Panc1 (cell line): Measurements from ENCODE around the gene BCL2L1. TPM values are rescaled to one million over a fixed set of nuclear protein-coding genes. Genes with fewer than 3 reads are reported as not detected.

Experiments
- ATAC-seq: fragments of 200-7000 bp; cut with Tn5 transposase; 2 replicates; pipeline ENCODE4 v1.9.1; 2020; ENCODE audit warnings: mild to moderate bottlenecking, moderate library complexity
- BruUV-seq: library from RNA; stranded (reverse); fragments of 400-500 nt; replicated peaks from 2 replicates; lab custom pipeline; 2021; lab: Mats Ljungman, UMichigan
- CTCF ChIA-PET: fragments of 300-600 bp; sonication (Branson Sonifier 250); formaldehyde crosslinking; loops from one replicate; lab custom pipeline; 2022; ENCODE audit warnings: antibody characterized with exemption; lab: Charles Lee
- POLR2A ChIA-PET: fragments of 300-600 bp; sonication (Branson Sonifier 250); formaldehyde crosslinking; loops from one replicate; lab custom pipeline; 2022; ENCODE audit warnings: antibody characterized with exemption; lab: Charles Lee
- DNase-seq: peaks from one replicate; pipeline ENCODE4 v3.0.0-alpha.2; 2010; ENCODE audit warnings: low read depth, low spot score
- H3K27ac ChIP-seq: 2 replicates; pipeline ENCODE4 v1.5.1; 2011; ENCODE audit warnings: mild to moderate bottlenecking, low read length, inconsistent platforms
- H3K27me3 ChIP-seq: fragments of 200-500 bp; sonication (Bioruptor generic); 2 replicates; pipeline ENCODE4 v1.6.0; 2014; ENCODE audit warnings: low read length, inconsistent platforms; ENCODE audit not compliant: control insufficient read depth, insufficient read depth
- H3K36me3 ChIP-seq: fragments of 200-500 bp; sonication (Bioruptor generic); 2 replicates; pipeline ENCODE4 v1.5.1; 2014; ENCODE audit warnings: inconsistent platforms, mild to moderate bottlenecking, low read length, moderate library complexity; ENCODE audit not compliant: control insufficient read depth, insufficient read depth
- H3K4me1 ChIP-seq: 2 replicates; pipeline ENCODE4 v1.5.1; 2011; ENCODE audit warnings: inconsistent platforms, mild to moderate bottlenecking, low read length, moderate library complexity; ENCODE audit not compliant: control insufficient read depth, insufficient read depth
- H3K4me3 ChIP-seq, 2 experiments: 2 replicates each; pipeline ENCODE4 v1.5.1; 2011 to 2012; ENCODE audit warnings: low read depth in 2 of 2, low read length in 2 of 2, mild to moderate bottlenecking in 2 of 2, inconsistent platforms in 1 of 2, moderate library complexity in 1 of 2
- H3K9me3 ChIP-seq: fragments of 200-500 bp; sonication (Bioruptor generic); 2 replicates; pipeline ENCODE4 v1.5.1; 2014; ENCODE audit warnings: low read depth, mild to moderate bottlenecking, inconsistent platforms, low read length, moderate library complexity; ENCODE audit not compliant: control insufficient read depth, insufficient read depth
- POLR2AphosphoS5 ChIP-seq: IDR thresholded peaks from 2 replicates; pipeline ENCODE4 v1.6.1; 2012; ENCODE audit warnings: mild to moderate bottlenecking, low read depth, low read length, moderate library complexity
- REST ChIP-seq, 2 experiments: IDR thresholded peaks; 2 replicates each; pipeline ENCODE4 v1.6.1; 2011 to 2012; ENCODE audit warnings: low read depth in 2 of 2, control low read depth in 1 of 2, low read length in 1 of 2, mild to moderate bottlenecking in 1 of 2, moderate library complexity in 1 of 2; ENCODE audit not compliant: insufficient read depth in 1 of 2
- SIN3A ChIP-seq: IDR thresholded peaks from 2 replicates; pipeline ENCODE4 v1.6.1; 2012; ENCODE audit warnings: low read depth, mild to moderate bottlenecking, low read length, moderate library complexity, borderline replicate concordance; ENCODE audit not compliant: insufficient read depth
- TCF7L2 ChIP-seq: IDR thresholded peaks from 2 replicates; pipeline ENCODE4 v1.6.1; 2011; ENCODE audit warnings: mild to moderate bottlenecking, low read depth, low read length, inconsistent platforms
- in situ Hi-C: cut with HindIII; loops from 2 replicates; pipeline ENCODE4 v1.10.0; 2016; ENCODE audit warnings: low sequenced_read_pairs, low pct_unique_long_range_greater_than_20kb
- intact Hi-C: fragments of 100-400 bp; cut with micrococcal nuclease; formaldehyde crosslinking; loops from one replicate; pipeline ENCODE4 v1.10.0; 2022; ENCODE audit not compliant: unreplicated experiment
- total RNA-seq: library from RNA; stranded (reverse); gene quantifications from one replicate; pipeline ENCODE4 v1.2.1, GENCODE V29; 2021; ENCODE audit not compliant: unreplicated experiment
- TF ChIP-seq, protein P1 (sequence below): fragments of 450-650 bp; IDR thresholded peaks from 2 replicates; pipeline ENCODE4 v1.5.1; 2017; ENCODE audit warnings: mild to moderate bottlenecking

The BCL2L1 gene
- total RNA-seq, 1 experiment from 2014 or later: 150 TPM

DNA sequence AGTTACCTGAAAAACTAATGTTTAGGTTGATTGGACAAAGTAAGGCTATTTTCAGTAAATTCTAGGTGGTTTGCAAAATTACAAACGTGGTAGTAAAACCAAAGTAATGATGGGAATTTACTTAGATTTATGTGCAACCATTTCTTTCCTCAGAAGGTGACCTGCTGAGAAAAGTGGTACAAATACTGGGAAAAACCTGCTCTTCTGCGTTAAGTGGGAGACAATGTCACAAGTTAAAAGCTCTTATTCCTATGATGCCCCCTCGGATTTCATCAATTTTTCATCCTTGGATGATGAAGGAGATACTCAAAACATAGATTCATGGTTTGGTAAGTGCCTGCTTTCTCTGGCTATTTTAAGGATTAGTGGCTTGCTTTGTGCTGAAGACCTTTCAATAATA, 34.6 kb upstream of the BCL2L1 start:
- ChIA-PET POLR2A (no interaction called here), CTCF (no interaction called here)
- intact Hi-C loops (no loop called here), in situ Hi-C loops (no loop called here)
- no TSS peak for BruUV-seq
- no peak overlapping the region for H3K27ac ChIP-seq
- H3K4me1 ChIP-seq: no peaks in the 10 kb centered on the region
- ATAC-seq: no peak
- no peaks in the 10 kb centered on the region for H3K9me3 ChIP-seq
- H3K36me3 ChIP-seq: peaks cover 39% of the 10 kb centered on the region
- no peak overlapping the region for H3K4me3 ChIP-seq
- DNase-seq: no peak
- TF ChIP-seq SIN3A (no peak), TCF7L2 (no peak), REST (IDR thresholded peaks at IDR 0.05; ENCODE audit: insufficient read depth in 1 of 2, low read depth in 2 of 2, low read length in 1 of 2) (no peak), POLR2AphosphoS5 (no peak)
- TF ChIP-seq, protein P1, sequence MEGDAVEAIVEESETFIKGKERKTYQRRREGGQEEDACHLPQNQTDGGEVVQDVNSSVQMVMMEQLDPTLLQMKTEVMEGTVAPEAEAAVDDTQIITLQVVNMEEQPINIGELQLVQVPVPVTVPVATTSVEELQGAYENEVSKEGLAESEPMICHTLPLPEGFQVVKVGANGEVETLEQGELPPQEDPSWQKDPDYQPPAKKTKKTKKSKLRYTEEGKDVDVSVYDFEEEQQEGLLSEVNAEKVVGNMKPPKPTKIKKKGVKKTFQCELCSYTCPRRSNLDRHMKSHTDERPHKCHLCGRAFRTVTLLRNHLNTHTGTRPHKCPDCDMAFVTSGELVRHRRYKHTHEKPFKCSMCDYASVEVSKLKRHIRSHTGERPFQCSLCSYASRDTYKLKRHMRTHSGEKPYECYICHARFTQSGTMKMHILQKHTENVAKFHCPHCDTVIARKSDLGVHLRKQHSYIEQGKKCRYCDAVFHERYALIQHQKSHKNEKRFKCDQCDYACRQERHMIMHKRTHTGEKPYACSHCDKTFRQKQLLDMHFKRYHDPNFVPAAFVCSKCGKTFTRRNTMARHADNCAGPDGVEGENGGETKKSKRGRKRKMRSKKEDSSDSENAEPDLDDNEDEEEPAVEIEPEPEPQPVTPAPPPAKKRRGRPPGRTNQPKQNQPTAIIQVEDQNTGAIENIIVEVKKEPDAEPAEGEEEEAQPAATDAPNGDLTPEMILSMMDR: no peak
- no peaks in the 10 kb centered on the region for H3K27me3 ChIP-seq

DNA sequence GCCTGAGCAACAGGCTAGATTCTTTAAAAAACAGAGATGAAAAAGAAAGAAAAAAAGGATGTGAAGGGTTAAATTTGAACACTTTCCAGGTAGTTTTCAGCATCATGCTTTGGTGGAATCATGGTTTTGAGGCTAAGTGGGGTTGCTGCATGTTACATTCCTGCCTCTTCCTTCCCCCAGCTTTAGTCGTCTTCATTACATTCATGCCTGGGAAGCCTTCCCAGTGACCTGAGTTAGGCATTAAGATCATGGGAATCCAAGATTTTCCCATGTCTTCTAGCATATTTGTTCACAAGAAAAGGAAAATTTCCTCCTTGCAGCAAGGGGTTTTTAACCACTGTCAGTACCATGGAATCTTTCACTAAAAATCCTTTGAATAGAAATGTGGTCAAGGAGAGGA, 28.5 kb upstream of the BCL2L1 start:
- CTCF ChIA-PET: no interaction called here
- H3K4me3 ChIP-seq: no peak overlapping the region
- no peak overlapping the region for H3K27ac ChIP-seq
- in situ Hi-C loops (no loop called here), intact Hi-C loops (no loop called here)
- no TSS peak for BruUV-seq
- peaks cover 4% of the 10 kb centered on the region for H3K4me1 ChIP-seq
- no peaks in the 10 kb centered on the region for H3K9me3 ChIP-seq
- H3K27me3 ChIP-seq: no peaks in the 10 kb centered on the region
- POLR2A ChIA-PET: no interaction called here
- peaks cover 13% of the 10 kb centered on the region for H3K36me3 ChIP-seq
- ATAC-seq: no peak
- TF ChIP-seq TCF7L2 (no peak), SIN3A (no peak), POLR2AphosphoS5 (no peak), REST (IDR thresholded peaks at IDR 0.05; ENCODE audit: insufficient read depth in 1 of 2, low read depth in 2 of 2, low read length in 1 of 2) (no peak)
- TF ChIP-seq, protein P1: no peak
- DNase-seq: no peak
